BLaER1 (cell line): ENCODE results near the gene LRRC26.

Experiments
- H3K27ac ChIP-seq: shearing (Covaris generic); formaldehyde crosslinking; 2 replicates; pipeline ENCODE4 v1.8.1; 2022
- H3K27me3 ChIP-seq: shearing (Covaris generic); formaldehyde crosslinking; 2 replicates; pipeline ENCODE4 v1.8.1; 2022
- H3K36me3 ChIP-seq: shearing (Covaris generic); formaldehyde crosslinking; 2 replicates; pipeline ENCODE4 v1.8.1; 2022
- H3K4me1 ChIP-seq: shearing (Covaris generic); formaldehyde crosslinking; 2 replicates; pipeline ENCODE4 v1.8.1; 2022
- H3K4me2 ChIP-seq: shearing (Covaris generic); formaldehyde crosslinking; 2 replicates; pipeline ENCODE4 v1.8.1; 2022
- H3K4me3 ChIP-seq: shearing (Covaris generic); formaldehyde crosslinking; 2 replicates; pipeline ENCODE4 v1.8.1; 2022
- H3K9ac ChIP-seq: shearing (Covaris generic); formaldehyde crosslinking; 2 replicates; pipeline ENCODE4 v1.8.1; 2022
- H3K9me3 ChIP-seq: shearing (Covaris generic); formaldehyde crosslinking; 2 replicates; pipeline ENCODE4 v1.8.1; 2022
- H4K20me1 ChIP-seq: shearing (Covaris generic); formaldehyde crosslinking; 2 replicates; pipeline ENCODE4 v1.8.1; 2022
- Cebpa-rat ChIP-seq: shearing (Covaris generic); IDR thresholded peaks from 2 replicates; pipeline ENCODE4 v1.8.1; 2022

The LRRC26 gene

DNA sequence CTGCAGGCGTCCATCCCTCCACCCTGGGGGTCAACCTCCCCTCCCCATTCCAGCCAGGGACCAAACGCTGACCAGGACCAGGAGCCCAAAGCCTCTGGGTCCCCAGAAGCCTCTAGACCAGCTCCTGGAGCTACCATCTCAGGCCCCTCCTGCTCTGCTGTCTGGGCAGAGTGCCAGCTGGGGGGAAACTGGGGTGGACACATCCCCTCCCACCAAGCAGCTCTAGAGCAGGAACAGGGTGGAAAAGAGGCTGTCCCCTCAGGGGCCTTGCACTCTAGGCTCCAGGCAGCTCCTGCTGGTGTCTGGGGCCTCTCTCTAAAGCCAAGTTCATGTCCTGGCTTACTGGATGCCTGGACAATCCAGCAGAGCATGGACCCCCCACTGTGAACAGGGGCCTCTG, 23.0 kb upstream of the LRRC26 start:
- no peak for TF ChIP-seq Cebpa-rat
- Histone ChIP-seq H3K4me2 (0 out of 2 replicates have a peak overlapping the region, but pooled peaks have one; percentile 100), H3K27ac (peak overlapping the region; percentile 51), H3K27me3 (no peaks in the 10 kb centered on the region), H3K4me3 (no peak overlapping the region), H3K9ac (peak overlapping the region; percentile 48; the same call in 1 of the 2 replicates), H4K20me1 (peaks cover 89% of the 10 kb centered on the region), H3K4me1 (peaks cover 65% of the 10 kb centered on the region), H3K36me3 (peaks cover 42% of the 10 kb centered on the region), H3K9me3 (no peaks in the 10 kb centered on the region)

DNA sequence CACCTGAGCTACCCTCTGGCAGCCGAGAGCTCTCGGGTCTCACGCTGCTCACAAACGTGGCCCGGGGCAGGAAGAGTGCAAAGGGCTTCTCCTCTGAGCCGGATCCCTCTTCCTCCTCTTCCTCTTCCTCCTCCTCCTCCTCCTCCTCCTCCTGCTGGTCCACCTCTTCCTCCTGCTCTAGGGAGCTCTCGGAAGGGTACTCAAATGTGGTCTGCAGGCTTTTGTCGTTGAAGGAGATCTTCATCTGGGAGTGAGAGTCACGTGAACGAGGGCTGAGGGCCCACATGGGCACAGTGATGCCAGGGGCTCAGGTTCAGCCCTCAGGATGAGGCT, 22.6 kb upstream of the LRRC26 start:
- no peak overlapping the region for H3K4me3 ChIP-seq
- no peaks in the 10 kb centered on the region for H3K27me3 ChIP-seq
- peak overlapping the region; percentile 85; the same call in 1 of the 2 replicates for H3K9ac ChIP-seq
- H4K20me1 ChIP-seq = peaks cover 89% of the 10 kb centered on the region
- no peaks in the 10 kb centered on the region for H3K9me3 ChIP-seq
- TF ChIP-seq Cebpa-rat = no peak
- peak overlapping the region; percentile 51; the same call in 1 of the 2 replicates for H3K27ac ChIP-seq
- peaks cover 44% of the 10 kb centered on the region for H3K36me3 ChIP-seq
- peaks cover 65% of the 10 kb centered on the region for H3K4me1 ChIP-seq
- peak overlapping the region; percentile 100; the same call in 1 of the 2 replicates for H3K4me2 ChIP-seq

DNA sequence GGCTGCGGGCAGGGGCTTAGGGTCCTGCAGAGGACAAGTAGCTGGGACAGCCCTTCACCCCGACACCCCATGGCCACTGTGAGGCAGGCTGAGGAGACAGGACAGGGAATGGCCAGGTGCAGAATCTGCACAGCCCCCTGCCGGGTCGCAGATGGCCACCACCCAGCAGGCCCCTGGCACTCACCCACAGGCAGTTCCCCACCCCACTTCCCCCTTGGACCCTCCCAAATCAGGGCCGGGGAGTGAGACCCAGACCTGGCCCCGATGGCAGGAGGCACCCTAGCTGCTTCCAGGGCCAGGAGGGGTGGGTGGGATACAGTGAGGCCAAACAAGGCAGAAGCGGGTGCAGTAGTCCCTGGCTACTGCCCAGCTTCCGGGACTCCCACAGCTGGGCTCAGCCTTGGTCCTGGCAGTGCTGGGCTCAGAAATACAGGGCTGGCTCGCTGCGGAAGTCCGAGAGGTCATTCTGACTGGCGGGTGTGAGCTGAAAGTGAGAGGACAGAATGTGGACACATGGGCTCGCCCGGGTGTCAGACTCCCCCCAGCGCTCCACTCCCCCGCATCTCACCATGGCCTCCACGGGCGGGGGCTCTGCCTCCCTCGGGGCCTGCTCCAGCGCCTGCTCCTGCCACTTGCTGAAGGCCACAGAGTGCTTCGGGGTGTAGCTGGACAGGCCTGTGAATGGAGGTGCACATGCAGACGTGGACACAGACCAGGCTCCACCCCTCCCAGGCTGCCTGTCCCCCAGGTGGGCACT, 22.0 kb upstream of the LRRC26 start:
- Histone ChIP-seq H3K36me3 (peaks cover 49% of the 10 kb centered on the region), H4K20me1 (peaks cover 89% of the 10 kb centered on the region), H3K4me3 (no peak overlapping the region), H3K4me1 (peaks cover 66% of the 10 kb centered on the region), H3K9me3 (no peaks in the 10 kb centered on the region), H3K27ac (peak overlapping the region; percentile 91), H3K9ac (peak overlapping the region; percentile 85), H3K27me3 (no peaks in the 10 kb centered on the region), H3K4me2 (peak overlapping the region; percentile 100)
- no peak for TF ChIP-seq Cebpa-rat

DNA sequence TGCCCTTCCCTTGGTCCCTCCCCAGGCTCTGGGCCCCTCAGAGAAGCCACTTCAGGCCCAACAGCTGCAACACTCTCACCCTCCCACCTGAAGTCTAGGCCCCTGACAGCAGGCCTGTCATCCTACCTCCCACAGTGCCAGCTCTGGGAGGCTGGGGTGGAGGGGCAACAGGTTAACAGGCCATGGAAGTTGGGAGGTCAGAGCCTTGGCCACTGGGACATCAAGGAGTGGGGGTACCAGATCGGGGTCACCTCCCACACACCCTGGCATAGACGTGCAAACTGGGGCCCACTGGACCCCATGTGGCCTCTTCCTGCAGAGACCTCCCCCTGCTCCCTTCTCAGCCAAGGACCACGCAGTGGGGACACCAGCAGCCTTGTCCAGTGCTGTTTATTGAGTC, 21.4 kb upstream of the LRRC26 start:
- Histone ChIP-seq H3K9me3 (no peaks in the 10 kb centered on the region), H3K9ac (peak overlapping the region; percentile 85), H3K4me1 (peaks cover 72% of the 10 kb centered on the region), H3K27ac (peak overlapping the region; percentile 91), H3K36me3 (peaks cover 55% of the 10 kb centered on the region), H4K20me1 (peaks cover 89% of the 10 kb centered on the region), H3K4me2 (peak overlapping the region; percentile 100), H3K4me3 (peak overlapping the region; percentile 43; the same call in 1 of the 2 replicates), H3K27me3 (no peaks in the 10 kb centered on the region)
- no peak for TF ChIP-seq Cebpa-rat

GRCh38 chr9:137190315-137190856, 20.5 kb upstream of the LRRC26 start:
- TF ChIP-seq Cebpa-rat = no peak
- H3K4me2 ChIP-seq = peak overlapping the region; percentile 100
- peak overlapping the region; percentile 85 for H3K9ac ChIP-seq
- H3K27ac ChIP-seq = peak overlapping the region; percentile 91
- peaks cover 63% of the 10 kb centered on the region for H3K36me3 ChIP-seq
- H3K27me3 ChIP-seq = no peaks in the 10 kb centered on the region
- H3K4me1 ChIP-seq = peaks cover 78% of the 10 kb centered on the region
- H3K4me3 ChIP-seq = peak overlapping the region; percentile 87
- peaks cover 89% of the 10 kb centered on the region for H4K20me1 ChIP-seq
- H3K9me3 ChIP-seq = no peaks in the 10 kb centered on the region

DNA sequence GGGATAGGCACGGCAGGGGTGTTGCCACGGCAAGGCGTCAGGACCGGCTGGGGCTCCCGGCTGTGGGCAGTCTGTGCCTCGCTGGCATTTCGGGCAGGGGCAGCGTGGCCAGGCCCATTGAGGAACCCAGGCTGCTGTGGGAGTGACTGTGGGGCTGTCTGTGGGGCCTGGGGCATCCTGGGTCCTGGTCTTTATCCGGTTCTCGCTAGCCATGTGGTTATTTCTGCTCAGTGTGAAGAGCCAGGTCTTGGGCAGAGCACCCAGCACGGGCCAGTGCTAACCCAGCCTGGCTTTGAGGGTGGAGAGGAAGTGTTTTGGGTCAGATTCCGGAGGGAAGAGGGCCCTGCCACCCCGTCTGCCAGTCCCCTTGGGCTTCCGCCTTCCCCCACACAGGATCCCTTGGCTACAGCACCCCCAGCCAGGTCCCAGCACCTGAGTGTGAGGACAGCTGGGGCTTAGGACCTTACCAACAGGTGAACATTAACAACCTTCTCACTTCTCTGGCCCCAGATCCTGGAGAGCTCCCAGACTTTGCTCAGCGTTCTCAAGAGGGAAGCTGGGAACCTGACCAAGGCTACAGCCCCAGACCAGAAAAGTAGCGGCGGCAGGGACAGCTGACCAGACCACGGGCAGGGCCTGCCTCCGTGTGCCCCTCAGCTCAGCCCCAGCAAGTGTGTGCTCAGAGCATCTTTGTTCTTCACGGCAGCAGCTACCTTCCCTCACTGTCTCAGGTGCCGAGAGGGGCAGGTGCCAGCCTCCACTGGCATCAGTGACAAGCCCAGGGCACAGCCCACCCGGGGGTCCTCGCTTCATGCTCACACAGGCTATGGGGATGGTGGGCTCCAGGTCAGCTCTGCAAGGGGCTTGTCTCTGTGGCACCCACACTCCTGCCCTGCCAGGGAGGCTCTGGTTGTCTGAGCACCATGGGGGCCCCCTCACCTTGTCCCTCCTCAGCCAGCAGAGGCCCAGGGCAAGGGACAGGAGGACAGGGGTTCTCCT, 19.7 kb upstream of the LRRC26 start:
- Histone ChIP-seq H3K9me3 (no peaks in the 10 kb centered on the region), H4K20me1 (peaks cover 89% of the 10 kb centered on the region)

DNA sequence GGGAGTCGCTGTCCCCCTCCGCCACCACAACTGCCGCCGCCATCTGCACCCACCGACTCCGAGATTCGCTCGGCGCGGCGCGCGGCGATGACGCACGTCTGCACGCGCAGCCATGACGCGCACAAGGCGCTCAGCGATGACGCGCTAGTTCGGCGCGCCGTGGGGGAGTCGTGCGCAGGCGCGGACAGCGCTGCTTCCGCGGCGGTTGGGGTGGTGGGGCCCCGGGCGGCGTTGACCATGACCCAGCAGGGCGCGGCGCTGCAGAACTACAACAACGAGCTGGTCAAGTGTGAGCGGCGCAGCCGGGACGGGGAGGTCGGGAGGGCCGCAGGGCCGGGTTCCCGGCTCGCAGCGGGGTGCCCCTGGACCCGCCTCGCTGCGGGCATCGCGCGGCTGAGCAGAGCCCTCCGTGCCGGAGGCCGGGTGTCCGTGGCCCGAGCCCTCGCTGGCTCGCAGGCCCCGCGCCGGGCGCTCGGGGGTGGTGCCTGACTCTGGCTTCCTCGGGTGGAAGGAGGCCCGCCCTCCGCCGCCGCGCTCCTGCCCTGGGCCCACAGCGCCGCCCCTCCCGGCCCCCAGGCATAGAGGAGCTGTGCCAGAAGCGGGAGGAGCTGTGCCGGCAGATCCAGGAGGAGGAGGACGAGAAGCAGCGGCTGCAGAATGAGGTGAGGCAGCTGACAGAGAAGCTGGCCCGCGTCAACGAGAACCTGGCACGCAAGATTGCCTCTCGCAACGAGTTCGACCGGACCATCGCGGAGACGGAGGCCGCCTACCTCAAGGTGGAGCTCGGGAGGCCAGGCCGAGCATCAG, 18.8 kb upstream of the LRRC26 start, which contains the start of the genes ANAPC2 and SSNA1:
Gene ANAPC2 (minus strand): TSS at position 71 of the 807 bp plus-strand sequence. CDS start 28 bp downstream, at position 43.
Gene SSNA1 (plus strand): TSS at position 187 of the 807 bp plus-strand sequence. CDS start 51 bp downstream, at position 238.
- H3K36me3 ChIP-seq = peaks cover 77% of the 10 kb centered on the region

More for the DNA sequence above, 19.7 kb upstream of the LRRC26 start:
- Histone ChIP-seq H3K4me2 (peak overlapping the region; percentile 100), H3K36me3 (peaks cover 68% of the 10 kb centered on the region), H3K27ac (peak overlapping the region; percentile 91), H3K9ac (peak overlapping the region; percentile 85), H3K27me3 (no peaks in the 10 kb centered on the region), H3K4me1 (peaks cover 76% of the 10 kb centered on the region), H3K4me3 (peak overlapping the region; percentile 87)
- no peak for TF ChIP-seq Cebpa-rat

DNA sequence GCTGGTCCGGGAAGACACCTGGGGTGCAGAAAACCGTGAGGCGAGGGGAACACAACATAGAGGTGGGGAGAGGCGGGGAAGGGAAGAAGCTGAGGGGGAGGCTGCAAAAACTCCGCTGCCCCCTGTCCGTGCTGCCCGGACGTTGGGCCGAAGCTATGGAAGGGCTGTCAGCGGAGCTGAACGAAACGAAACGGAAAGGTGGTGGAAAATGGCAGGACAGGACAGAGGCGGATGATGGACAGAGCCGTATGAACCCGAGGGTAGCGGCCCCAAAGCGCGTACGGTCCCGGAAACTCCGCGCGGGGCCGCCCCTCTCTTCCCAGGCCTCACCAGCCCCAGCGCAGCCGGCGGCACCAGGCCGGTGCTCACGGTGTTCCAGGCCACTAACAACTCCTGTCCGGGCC, 18.2 kb upstream of the LRRC26 start:
- Histone ChIP-seq H3K4me2 (peak overlapping the region; percentile 99), H4K20me1 (peaks cover 80% of the 10 kb centered on the region), H3K27me3 (no peaks in the 10 kb centered on the region), H3K27ac (peak overlapping the region; percentile 91), H3K9me3 (no peaks in the 10 kb centered on the region), H3K4me3 (peak overlapping the region; percentile 87), H3K9ac (peak overlapping the region; percentile 85), H3K4me1 (peaks cover 61% of the 10 kb centered on the region), H3K36me3 (peaks cover 79% of the 10 kb centered on the region)
- no peak for TF ChIP-seq Cebpa-rat

More for the DNA sequence above, 18.8 kb upstream of the LRRC26 start, which contains the start of the genes ANAPC2 and SSNA1:
- Histone ChIP-seq H3K27ac (peak within 1 kb of the TSS; percentile 91), H3K9ac (peak within 1 kb of the TSS; percentile 85), H3K9me3 (no peaks in the 10 kb centered on the region), H4K20me1 (peaks cover 86% of the 10 kb centered on the region), H3K27me3 (no peaks in the 10 kb centered on the region), H3K4me1 (peaks cover 67% of the 10 kb centered on the region), H3K4me3 (peak within 1 kb of the TSS; percentile 87), H3K4me2 (peak within 1 kb of the TSS; percentile 100)
- TF ChIP-seq Cebpa-rat = no peak
